GM12878 (cell line): ENCODE results near the gene PRR12. TPM values are rescaled to one million over a fixed set of nuclear protein-coding genes. Genes with fewer than 3 reads are reported as not detected.

Experiments used
- ASH2L ChIP-seq: fragments of 300-600, 200-600 bp; sonication (generic); IDR thresholded peaks from 2 replicates; pipeline ENCODE4 v1.6.1; 2017; ENCODE audit warnings: low read depth, mild to moderate bottlenecking, borderline replicate concordance
- CHD2 ChIP-seq: IDR thresholded peaks from 2 replicates; pipeline ENCODE4 v1.6.1; 2011; ENCODE audit warnings: low read depth, low read length, improper control_type of control experiment, borderline replicate concordance
- CREB1 ChIP-seq: IDR thresholded peaks from 2 replicates; pipeline ENCODE4 v1.6.1; 2012; ENCODE audit warnings: low read depth, mild to moderate bottlenecking, inconsistent platforms
- GATAD2B ChIP-seq: fragments of 450-650 bp; conservative IDR thresholded peaks from 2 replicates; pipeline ENCODE4 v1.6.1; 2017; ENCODE audit warnings: low read depth, mild to moderate bottlenecking, moderate library complexity
- HCFC1 ChIP-seq: fragments of 150-350 bp; IDR thresholded peaks from 2 replicates; pipeline ENCODE4 v1.6.1; 2014; ENCODE audit warnings: low read length
- IKZF2 ChIP-seq, 2 experiments: fragments of 450-650 bp; IDR thresholded peaks; 2 replicates each; pipeline ENCODE4 v1.6.1; 2017; ENCODE audit warnings: mild to moderate bottlenecking in 2 of 2, moderate library complexity in 2 of 2
- LARP7 ChIP-seq: fragments of 450-650 bp; IDR thresholded peaks from 2 replicates; pipeline ENCODE4 v1.6.1; 2017; ENCODE audit warnings: mild to moderate bottlenecking
- MAX ChIP-seq: IDR thresholded peaks from 2 replicates; pipeline ENCODE4 v1.6.1; 2012; ENCODE audit warnings: low read depth, low read length, improper control_type of control experiment
- MTA3 ChIP-seq: IDR thresholded peaks from 2 replicates; pipeline ENCODE4 v1.6.1; 2012; ENCODE audit warnings: low read length, inconsistent platforms, borderline replicate concordance
- NKRF ChIP-seq: fragments of 450-650 bp; conservative IDR thresholded peaks from 2 replicates; pipeline ENCODE4 v1.6.1; 2017; ENCODE audit warnings: mild to moderate bottlenecking, moderate library complexity
- RAD51 ChIP-seq: fragments of 450-650 bp; IDR thresholded peaks from 2 replicates; pipeline ENCODE4 v1.6.1; 2016; ENCODE audit warnings: moderate library complexity, mild to moderate bottlenecking, inconsistent platforms
- RBBP5 ChIP-seq: fragments of 200-600 bp; sonication (generic); conservative IDR thresholded peaks from 2 replicates; pipeline ENCODE4 v1.6.1; 2016
- SREBF1 ChIP-seq: IDR thresholded peaks from 2 replicates; pipeline ENCODE4 v1.6.1; 2012; ENCODE audit warnings: mild to moderate bottlenecking, low read length
- SUZ12 ChIP-seq: fragments of 200-600 bp; sonication (generic); IDR thresholded peaks from one replicate; pipeline ENCODE4 v1.6.1; 2018; ENCODE audit warnings: antibody characterized with exemption, mild to moderate bottlenecking; ENCODE audit not compliant: unreplicated experiment
- ZNF622 ChIP-seq: fragments of 450-650 bp; IDR thresholded peaks from 2 replicates; pipeline ENCODE4 v1.6.1; 2017; ENCODE audit warnings: mild to moderate bottlenecking, inconsistent platforms
- ZNF687 ChIP-seq: fragments of 450-650 bp; IDR thresholded peaks from 2 replicates; pipeline ENCODE4 v1.6.1; 2017; ENCODE audit warnings: mild to moderate bottlenecking, moderate library complexity
- polyA plus RNA-seq, 11 experiments: library from polyadenylated mRNA; depleted of rRNA in 4 of 11; unstranded in 6 of 11; stranded (reverse) in 5 of 11; fragments of >200 nt; fragmentation: Nextera tagmentation in 4 of 11; fragmentation: Illumina TruSeq in 1 of 11; extraction: Ambion mirVana in 4 of 11; extraction: Trizol in 1 of 11; gene quantifications; 1 replicate in 1 of 11; 2 replicates in 10 of 11; pipeline versions ENCODE4 v1.2.1 to v1.2.3, GENCODE V29; 2011 to 2016; ENCODE audit warnings: inconsistent platforms in 2 of 11, missing spikeins in 2 of 11, low read depth in 1 of 11
- total RNA-seq, 4 experiments: library from RNA; depleted of rRNA in 3 of 4; stranded (reverse); fragments of >200 nt in 3 of 4; fragmentation: Illumina TruSeq in 1 of 4; extraction: Trizol in 1 of 4; gene quantifications; 2 replicates each; pipeline versions ENCODE4 v1.2.1 to v1.2.3, GENCODE V29; 2013 to 2021
- TF ChIP-seq, protein P1 (sequence below): fragments of 450-650 bp; IDR thresholded peaks from 2 replicates; pipeline ENCODE4 v1.6.1; 2016; ENCODE audit warnings: mild to moderate bottlenecking
- TF ChIP-seq, protein P2 (sequence below): fragments of 450-650 bp; IDR thresholded peaks from 2 replicates; pipeline ENCODE4 v1.6.1; 2017; ENCODE audit warnings: low read depth, mild to moderate bottlenecking, moderate library complexity

The PRR12 gene
- total and polyA plus RNA-seq, 10 of the 15 experiments (the other 5 are each of a cell fraction or from before 2014, with no cell fraction given) = 0.02 to 25.3 (median 1.6) TPM

- peak; percentile 40 for TF ChIP-seq ZNF687
- TF ChIP-seq CHD2 = no peak
- TF ChIP-seq SUZ12 = no peak
- TF ChIP-seq, protein P1, sequence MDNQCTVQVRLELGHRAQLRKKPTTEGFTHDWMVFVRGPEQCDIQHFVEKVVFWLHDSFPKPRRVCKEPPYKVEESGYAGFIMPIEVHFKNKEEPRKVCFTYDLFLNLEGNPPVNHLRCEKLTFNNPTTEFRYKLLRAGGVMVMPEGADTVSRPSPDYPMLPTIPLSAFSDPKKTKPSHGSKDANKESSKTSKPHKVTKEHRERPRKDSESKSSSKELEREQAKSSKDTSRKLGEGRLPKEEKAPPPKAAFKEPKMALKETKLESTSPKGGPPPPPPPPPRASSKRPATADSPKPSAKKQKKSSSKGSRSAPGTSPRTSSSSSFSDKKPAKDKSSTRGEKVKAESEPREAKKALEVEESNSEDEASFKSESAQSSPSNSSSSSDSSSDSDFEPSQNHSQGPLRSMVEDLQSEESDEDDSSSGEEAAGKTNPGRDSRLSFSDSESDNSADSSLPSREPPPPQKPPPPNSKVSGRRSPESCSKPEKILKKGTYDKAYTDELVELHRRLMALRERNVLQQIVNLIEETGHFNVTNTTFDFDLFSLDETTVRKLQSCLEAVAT = 0 out of 2 replicates have a peak, but pooled peaks have one; percentile 66
- no peak for TF ChIP-seq MTA3
- no peak for TF ChIP-seq RBBP5
- TF ChIP-seq ASH2L = no peak
- peak; percentile 70 for TF ChIP-seq LARP7
- TF ChIP-seq SREBF1 = no peak
- TF ChIP-seq HCFC1 = no peak; the same call in 1 of the 2 replicates
- TF ChIP-seq CREB1 = 0 out of 2 replicates have a peak, but pooled peaks have one; percentile 7
- no peak for TF ChIP-seq MAX
- no peak for TF ChIP-seq RAD51
- no peak for TF ChIP-seq ZNF622
- peak in 1 of 2 experiments; percentile 36; a peak in 1 of 4 replicates for TF ChIP-seq IKZF2 (IDR thresholded peaks at IDR 0.05)
- TF ChIP-seq NKRF = peak; percentile 42; the same call in 1 of the 2 replicates
- TF ChIP-seq, protein P2, sequence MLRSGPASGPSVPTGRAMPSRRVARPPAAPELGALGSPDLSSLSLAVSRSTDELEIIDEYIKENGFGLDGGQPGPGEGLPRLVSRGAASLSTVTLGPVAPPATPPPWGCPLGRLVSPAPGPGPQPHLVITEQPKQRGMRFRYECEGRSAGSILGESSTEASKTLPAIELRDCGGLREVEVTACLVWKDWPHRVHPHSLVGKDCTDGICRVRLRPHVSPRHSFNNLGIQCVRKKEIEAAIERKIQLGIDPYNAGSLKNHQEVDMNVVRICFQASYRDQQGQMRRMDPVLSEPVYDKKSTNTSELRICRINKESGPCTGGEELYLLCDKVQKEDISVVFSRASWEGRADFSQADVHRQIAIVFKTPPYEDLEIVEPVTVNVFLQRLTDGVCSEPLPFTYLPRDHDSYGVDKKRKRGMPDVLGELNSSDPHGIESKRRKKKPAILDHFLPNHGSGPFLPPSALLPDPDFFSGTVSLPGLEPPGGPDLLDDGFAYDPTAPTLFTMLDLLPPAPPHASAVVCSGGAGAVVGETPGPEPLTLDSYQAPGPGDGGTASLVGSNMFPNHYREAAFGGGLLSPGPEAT = no peak
- peak; percentile 77; the same call in 1 of the 2 replicates for TF ChIP-seq GATAD2B
These were observed 661 bp upstream of the PRR12 start (continued) for GRCh38 chr19:49590071-49590970.
